Measurements from ENCODE around the gene FOXA3. TPM values are rescaled to one million over a fixed set of nuclear protein-coding genes. Genes with fewer than 3 reads are reported as not detected.

Gene FOXA3
- not detected for total RNA-seq

- ATAC-seq (peak; percentile 26), DNase-seq (peak; percentile 59)
- H3K36me3 Mint-ChIP-seq (ENCODE audit: low read depth): peaks cover 14% of the 10 kb centered on the region
- peaks cover 24% of the 10 kb centered on the region for H3K27me3 Mint-ChIP-seq (ENCODE audit: low read depth)
- no peaks in the 10 kb centered on the region for H3K9me3 Mint-ChIP-seq (ENCODE audit: insufficient read depth)
- peaks cover 30% of the 10 kb centered on the region for H3K4me1 Mint-ChIP-seq (ENCODE audit: low read depth)
- CTCF ChIA-PET: interaction anchor here (0.7 to 3.9 kb wide), 16 partner anchors 15 to 171 kb away, joined by 3 to 29 read pairs (median 5); partner anchors contain the start of genes IRF2BP1, MYPOP, QPCTL and SIX5
- POLR2A ChIA-PET: interaction anchor here (0.6 to 2.1 kb wide), 6 partner anchors 23 to 862 kb away, joined by 3 to 11 read pairs (median 4); partner anchors contain the start of genes IRF2BP1 and MYPOP
- peak within 1 kb of the TSS; percentile 98 for H3K27ac Mint-ChIP-seq
- peak within 1 kb of the TSS; percentile 87 for H3K4me3 Mint-ChIP-seq
Measured at GRCh38 chr19:45863840-45864628, at the start of gene FOXA3. TSS of gene FOXA3 (plus strand) at chr19:45864326. CDS start at chr19:45864457, 131 bp downstream.

DNA sequence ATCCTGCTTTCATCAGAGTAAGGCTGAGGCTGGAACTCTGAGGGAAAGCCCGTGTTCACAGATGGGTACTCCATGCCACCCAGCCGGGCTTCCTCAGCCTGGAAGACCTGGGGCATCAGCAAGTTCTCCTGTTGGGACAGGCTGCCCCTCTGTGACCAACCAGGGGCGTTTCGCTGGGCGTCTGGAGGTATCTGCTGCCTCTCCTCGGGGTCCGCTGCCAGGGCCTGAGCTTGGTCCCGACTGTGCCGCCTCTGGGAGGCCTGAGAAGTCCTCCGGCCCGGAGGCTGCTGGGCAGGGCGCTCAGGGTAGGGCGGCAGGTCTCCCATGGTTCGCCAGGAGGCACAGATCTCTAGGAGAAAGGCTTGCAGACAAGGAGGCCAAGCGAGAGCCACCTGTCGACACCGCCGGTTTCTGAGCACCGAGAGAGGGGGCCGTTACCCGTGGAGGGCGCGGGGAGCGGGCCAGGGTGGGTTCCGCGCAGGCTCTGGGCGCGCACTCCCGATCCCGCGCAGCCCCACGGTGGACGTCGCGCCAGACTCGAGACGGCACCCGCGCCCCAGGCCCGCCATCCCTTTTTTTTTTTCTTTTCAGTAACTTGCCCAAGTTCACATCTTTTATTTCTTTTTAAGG lies 49.2 kb upstream of the FOXA3 start, which contains the start of gene RSPH6A:
Gene RSPH6A (minus strand): TSS at position 458 of the 630 bp plus-strand sequence. CDS start 132 bp downstream, at position 326.
- no peak for ATAC-seq
- peaks cover 12% of the 10 kb centered on the region for H3K4me1 Mint-ChIP-seq (ENCODE audit: low read depth)
- DNase-seq: no peak
- no peak within 1 kb of the TSS for H3K27ac Mint-ChIP-seq
- no peaks in the 10 kb centered on the region for H3K9me3 Mint-ChIP-seq (ENCODE audit: insufficient read depth)
- H3K4me3 Mint-ChIP-seq: no peak within 1 kb of the TSS
- CTCF ChIA-PET: interaction anchor here (0.6 to 3.5 kb wide), 4 partner anchors 15 to 122 kb away, joined by 3 to 17 read pairs (median 8); partner anchors contain the start of gene SIX5
- no peaks in the 10 kb centered on the region for H3K27me3 Mint-ChIP-seq (ENCODE audit: low read depth)
- H3K36me3 Mint-ChIP-seq (ENCODE audit: low read depth): peaks cover 3% of the 10 kb centered on the region
- POLR2A ChIA-PET: no interaction called here

GRCh38 chr19:45815481-45816216 lies 48.5 kb upstream of the FOXA3 start:
- H3K27me3 Mint-ChIP-seq (ENCODE audit: low read depth): no peaks in the 10 kb centered on the region
- POLR2A ChIA-PET: no interaction called here
- peaks cover 7% of the 10 kb centered on the region for H3K4me1 Mint-ChIP-seq (ENCODE audit: low read depth)
- peaks cover 6% of the 10 kb centered on the region for H3K36me3 Mint-ChIP-seq (ENCODE audit: low read depth)
- ATAC-seq (no peak), DNase-seq (no peak)
- no peaks in the 10 kb centered on the region for H3K9me3 Mint-ChIP-seq (ENCODE audit: insufficient read depth)
- H3K4me3 Mint-ChIP-seq: no peak overlapping the region
- CTCF ChIA-PET: interaction anchor here (1.2 to 3.5 kb wide), 5 partner anchors 11 to 87 kb away, joined by 11 to 28 read pairs (median 14); partner anchors contain the start of genes IRF2BP1, MYPOP and SIX5
- no peak overlapping the region for H3K27ac Mint-ChIP-seq

DNA sequence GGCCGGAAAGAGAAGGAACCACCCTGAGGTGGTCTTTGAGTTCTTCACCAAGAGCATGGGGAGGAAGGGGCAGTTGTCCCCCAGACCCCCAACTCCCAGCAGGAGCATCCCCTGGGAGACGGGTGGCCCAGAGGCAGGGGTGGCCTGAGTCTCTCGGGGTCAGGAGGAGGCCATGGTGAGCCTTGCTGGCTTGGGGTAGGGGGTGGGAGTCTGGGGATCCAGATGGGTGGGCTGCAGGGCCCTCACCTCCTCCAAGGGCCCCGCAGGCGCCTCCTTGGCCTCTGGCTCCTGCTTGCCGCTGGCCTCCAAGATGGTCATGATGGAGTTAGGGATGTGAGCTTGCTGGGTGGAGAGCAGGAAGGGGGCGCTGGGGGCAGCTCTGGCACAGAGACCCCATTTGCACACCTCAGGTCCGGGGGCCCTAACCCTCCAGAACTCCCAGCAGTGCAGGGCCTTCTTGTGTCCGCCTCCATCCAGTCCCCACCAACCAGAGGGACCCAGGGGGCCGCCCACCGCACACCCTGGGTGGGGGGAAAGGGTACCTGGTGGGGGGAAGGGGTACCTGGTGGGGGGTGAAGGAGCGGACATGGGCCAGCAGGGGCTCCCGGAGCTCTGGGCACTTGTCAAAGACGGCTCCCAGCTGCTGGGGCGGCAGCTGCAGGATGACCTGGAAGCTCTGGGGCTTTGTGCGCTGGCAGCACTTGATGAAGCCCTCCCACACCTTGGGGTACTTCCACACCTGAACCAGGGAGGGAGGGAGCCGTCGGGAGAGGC lies 47.7 kb upstream of the FOXA3 start:
- POLR2A ChIA-PET: interaction anchor here (1.3 kb wide), 1 partner anchor 47 kb away, joined by 3 read pairs; the partner anchor contains the start of gene SIX5
- CTCF ChIA-PET: interaction anchor here (0.5 to 3.5 kb wide), 46 partner anchors 10 to 447 kb away, joined by 3 to 32 read pairs (median 4); partner anchors contain the start of genes CCDC61, DMWD, FBXO46 and FOXA3
- DNase-seq (no peak), ATAC-seq (no peak)
- H3K4me3 Mint-ChIP-seq: no peak overlapping the region
- H3K9me3 Mint-ChIP-seq (ENCODE audit: insufficient read depth): no peaks in the 10 kb centered on the region
- no peaks in the 10 kb centered on the region for H3K27me3 Mint-ChIP-seq (ENCODE audit: low read depth)
- H3K4me1 Mint-ChIP-seq (ENCODE audit: low read depth): peaks cover 6% of the 10 kb centered on the region
- H3K36me3 Mint-ChIP-seq (ENCODE audit: low read depth): peaks cover 10% of the 10 kb centered on the region
- no peak overlapping the region for H3K27ac Mint-ChIP-seq

DNA sequence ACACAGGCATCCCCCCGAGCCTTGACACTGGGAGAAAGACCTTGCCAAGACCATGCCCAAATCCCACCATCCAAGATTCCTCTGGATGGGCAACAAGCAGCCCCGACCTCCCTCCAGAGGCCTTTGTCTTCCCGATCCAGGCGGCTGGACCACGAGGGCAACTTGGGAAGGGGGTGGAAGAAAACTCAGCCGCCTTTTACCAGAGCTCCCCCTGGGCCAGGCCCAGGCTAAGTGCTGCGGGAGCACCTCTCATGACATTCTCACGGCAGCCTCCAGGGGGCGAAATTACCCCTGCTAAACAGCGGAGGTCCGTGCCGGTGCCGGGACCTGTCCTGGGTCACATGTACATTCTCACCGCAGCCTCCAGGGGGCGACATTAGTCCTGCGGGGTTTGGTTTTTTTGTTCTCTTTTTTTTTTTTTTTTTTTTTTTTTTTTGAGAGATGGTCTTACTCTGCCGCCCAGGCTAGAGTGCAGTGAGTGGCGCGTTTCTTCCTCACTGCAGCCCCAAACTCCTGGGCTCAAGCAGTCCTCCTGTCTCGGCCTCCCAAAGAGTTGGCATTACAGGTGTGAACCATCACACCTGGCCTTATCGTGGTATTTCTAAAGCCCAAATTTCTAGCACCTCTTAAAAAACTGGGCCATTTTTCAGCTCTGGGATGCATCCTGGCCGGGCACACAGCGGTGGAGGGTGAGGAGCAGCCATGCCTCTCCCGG lies 47.0 kb upstream of the FOXA3 start:
- peaks cover 10% of the 10 kb centered on the region for H3K36me3 Mint-ChIP-seq (ENCODE audit: low read depth)
- DNase-seq (peak; percentile 98), ATAC-seq (peak; percentile 97)
- H3K4me3 Mint-ChIP-seq: no peak overlapping the region
- ChIA-PET CTCF (interaction anchor here (0.5 to 2.7 kb wide), 46 partner anchors 9 to 448 kb away, joined by 3 to 32 read pairs (median 4); partner anchors contain the start of genes CCDC61, DMWD, FBXO46 and FOXA3), POLR2A (interaction anchor here (1.3 kb wide), 1 partner anchor 48 kb away, joined by 3 read pairs; the partner anchor contains the start of gene SIX5)
- H3K27ac Mint-ChIP-seq: peak overlapping the region; percentile 34
- no peaks in the 10 kb centered on the region for H3K27me3 Mint-ChIP-seq (ENCODE audit: low read depth)
- H3K4me1 Mint-ChIP-seq (ENCODE audit: low read depth): peaks cover 6% of the 10 kb centered on the region
- no peaks in the 10 kb centered on the region for H3K9me3 Mint-ChIP-seq (ENCODE audit: insufficient read depth)

GRCh38 chr19:45817725-45818301 lies 46.3 kb upstream of the FOXA3 start:
- ChIA-PET CTCF (interaction anchor here (0.7 to 2.7 kb wide), 17 partner anchors 8 to 447 kb away, joined by 3 to 32 read pairs (median 11); partner anchors contain the start of genes FOXA3, IRF2BP1, SIX5 and SYMPK), POLR2A (interaction anchor here (1.3 kb wide), 1 partner anchor 49 kb away, joined by 3 read pairs; the partner anchor contains the start of gene SIX5)
- no peaks in the 10 kb centered on the region for H3K9me3 Mint-ChIP-seq (ENCODE audit: insufficient read depth)
- H3K4me3 Mint-ChIP-seq: no peak overlapping the region
- peaks cover 10% of the 10 kb centered on the region for H3K36me3 Mint-ChIP-seq (ENCODE audit: low read depth)
- H3K4me1 Mint-ChIP-seq (ENCODE audit: low read depth): peaks cover 6% of the 10 kb centered on the region
- H3K27me3 Mint-ChIP-seq (ENCODE audit: low read depth): no peaks in the 10 kb centered on the region
- ATAC-seq (no peak), DNase-seq (no peak)
- H3K27ac Mint-ChIP-seq: no peak overlapping the region

GRCh38 chr19:45819769-45820168 lies 44.4 kb upstream of the FOXA3 start:
- H3K4me1 Mint-ChIP-seq (ENCODE audit: low read depth): peaks cover 6% of the 10 kb centered on the region
- H3K9me3 Mint-ChIP-seq (ENCODE audit: insufficient read depth): no peaks in the 10 kb centered on the region
- H3K4me3 Mint-ChIP-seq: no peak overlapping the region
- CTCF ChIA-PET: interaction anchor here (1.6 kb wide), 1 partner anchor 50 kb away, joined by 7 read pairs; the partner anchor contains the start of gene SIX5
- ATAC-seq (no peak), DNase-seq (no peak)
- POLR2A ChIA-PET: interaction anchor here (0.6 to 1.0 kb wide), 2 partner anchors 12 to 66 kb away, joined by 3 to 4 read pairs; partner anchors contain the start of gene IRF2BP1
- H3K36me3 Mint-ChIP-seq (ENCODE audit: low read depth): peaks cover 26% of the 10 kb centered on the region
- no peaks in the 10 kb centered on the region for H3K27me3 Mint-ChIP-seq (ENCODE audit: low read depth)
- H3K27ac Mint-ChIP-seq: peak overlapping the region; percentile 11

DNA sequence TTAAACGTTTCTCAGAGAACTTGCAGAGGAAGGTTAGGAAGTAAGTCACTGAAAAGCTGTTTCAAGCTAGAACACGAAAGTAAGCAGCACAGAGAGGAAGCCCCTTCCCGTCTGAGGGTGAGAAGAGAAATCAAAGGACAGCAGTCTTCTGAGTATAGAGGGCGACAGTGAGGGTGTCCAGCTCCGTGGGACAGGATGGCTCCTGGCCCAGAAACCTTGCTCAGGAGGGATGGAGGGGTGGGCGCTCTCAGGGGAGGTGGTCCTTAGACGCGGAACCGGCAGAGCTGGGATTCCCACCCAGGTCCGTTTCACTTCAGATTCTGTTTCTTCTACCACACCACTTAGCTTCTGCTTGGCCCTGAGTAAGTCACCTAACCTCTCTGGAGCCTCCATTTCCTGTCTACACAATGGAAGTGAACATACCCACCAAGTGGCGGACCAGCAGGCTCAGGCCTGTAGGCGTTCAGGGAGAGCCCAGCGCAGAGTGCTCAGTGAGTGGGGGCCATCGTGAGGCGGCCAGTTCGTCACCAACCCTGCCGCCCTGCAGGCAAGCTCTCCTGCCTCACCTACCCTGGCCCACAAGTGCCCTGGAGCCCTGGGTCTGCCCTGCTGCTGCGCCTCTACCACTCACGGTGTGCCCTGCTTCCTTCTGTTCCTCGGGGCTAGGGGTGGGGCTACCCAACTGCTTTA lies 43.6 kb upstream of the FOXA3 start:
- POLR2A ChIA-PET: interaction anchor here (1.0 kb wide), 1 partner anchor 18 kb away, joined by 4 read pairs; no protein-coding TSS in a partner anchor
- Mint-ChIP-seq H3K9me3 (ENCODE audit: insufficient read depth) (no peaks in the 10 kb centered on the region), H3K4me3 (no peak overlapping the region), H3K27me3 (ENCODE audit: low read depth) (no peaks in the 10 kb centered on the region), H3K4me1 (ENCODE audit: low read depth) (peaks cover 6% of the 10 kb centered on the region), H3K36me3 (ENCODE audit: low read depth) (peaks cover 26% of the 10 kb centered on the region), H3K27ac (no peak overlapping the region)
- CTCF ChIA-PET: interaction anchor here (1.6 kb wide), 1 partner anchor 51 kb away, joined by 7 read pairs; the partner anchor contains the start of gene SIX5
- DNase-seq (no peak), ATAC-seq (no peak)

DNA sequence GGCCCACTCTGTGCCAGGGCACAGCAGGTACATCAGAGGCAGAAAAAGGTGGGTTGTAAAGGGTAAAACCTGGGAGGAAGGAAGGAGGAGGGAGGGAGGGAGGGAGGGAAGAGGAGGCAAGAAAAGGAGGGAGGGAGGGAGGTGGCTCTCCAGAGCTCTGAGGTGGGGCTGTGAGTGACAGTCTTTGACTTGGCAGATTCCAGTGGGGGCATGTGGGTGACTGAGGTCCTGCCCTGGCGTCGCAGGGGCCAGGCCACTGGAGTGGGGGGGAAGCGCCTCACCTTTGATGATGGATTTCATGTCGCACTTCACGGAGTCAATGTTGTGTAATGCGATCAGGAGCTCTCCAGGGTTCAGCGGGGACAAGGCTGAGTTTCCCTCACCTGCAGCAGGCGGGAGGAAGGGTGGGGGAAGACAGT lies 43.0 kb upstream of the FOXA3 start:
- ChIA-PET POLR2A (interaction anchor here (1.0 kb wide), 1 partner anchor 17 kb away, joined by 4 read pairs; no protein-coding TSS in a partner anchor), CTCF (interaction anchor here (1.6 kb wide), 1 partner anchor 51 kb away, joined by 7 read pairs; the partner anchor contains the start of gene SIX5)
- ATAC-seq: no peak
- H3K27ac Mint-ChIP-seq: peak overlapping the region; percentile 34
- no peak for DNase-seq
- H3K36me3 Mint-ChIP-seq (ENCODE audit: low read depth): peaks cover 32% of the 10 kb centered on the region
- H3K27me3 Mint-ChIP-seq (ENCODE audit: low read depth): no peaks in the 10 kb centered on the region
- no peak overlapping the region for H3K4me3 Mint-ChIP-seq
- no peaks in the 10 kb centered on the region for H3K9me3 Mint-ChIP-seq (ENCODE audit: insufficient read depth)
- peaks cover 6% of the 10 kb centered on the region for H3K4me1 Mint-ChIP-seq (ENCODE audit: low read depth)

All from activated CD8-positive, alpha-beta T cell treated with anti-CD3 and anti-CD28 coated beads, Interleukin-2, amount 10 ng/mL, durations not matched to agents 7 days and 5 days (primary cell).